ENCODE results near the gene ATF2. TPM values are rescaled to one million over a fixed set of nuclear protein-coding genes. Genes with fewer than 3 reads are reported as not detected.

ATF2 gene
- total and polyA plus RNA-seq, 2 donors from 2014 or later: 14.1 to 55.6 TPM

DNA sequence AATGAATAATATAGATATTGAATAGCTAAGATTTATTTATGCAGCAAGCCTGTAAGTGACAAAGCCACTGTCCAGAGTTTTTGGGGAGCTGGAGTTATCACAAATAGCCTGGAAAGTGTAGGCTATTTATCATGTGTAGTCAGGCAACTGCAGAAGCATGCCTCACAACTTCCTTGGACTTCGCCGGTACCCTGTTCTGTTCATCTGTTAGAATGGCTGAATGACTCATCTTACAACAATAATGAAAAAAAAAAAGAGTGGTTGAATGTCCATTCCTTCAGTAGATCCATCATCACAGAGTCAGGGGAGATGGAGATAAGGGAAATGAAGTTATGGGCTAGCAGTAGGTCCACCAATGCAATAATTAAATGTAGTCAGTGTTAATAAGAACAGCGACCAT is 37.5 kb upstream of the ATF2 start:
- Histone ChIP-seq H3K27me3 (ENCODE audit: control insufficient read depth, insufficient read depth, low read length) (no peaks in the 10 kb centered on the region), H3K4me1 (ENCODE audit: control insufficient read depth in 2 of 3, insufficient read depth in 2 of 3, low read depth in 1 of 3, low read length in 3 of 3) (no peaks in the 10 kb centered on the region), H3K9ac (ENCODE audit: low read length in 3 of 3) (no peak overlapping the region), H3K36me3 (ENCODE audit: control insufficient read depth in 2 of 3, insufficient read depth in 3 of 3, low read length in 3 of 3) (no peaks in the 10 kb centered on the region), H3K9me3 (ENCODE audit: control insufficient read depth in 2 of 3, insufficient read depth in 1 of 3, low read length in 3 of 3) (no peaks in the 10 kb centered on the region), H3K4me3 (ENCODE audit: low read length in 3 of 3) (no peak overlapping the region), H3K27ac (ENCODE audit: low read depth in 2 of 2, low read length in 2 of 2) (no peak overlapping the region)
- intact Hi-C loops (cut with DNase I): no loop called here
- TF ChIP-seq, protein P1, sequence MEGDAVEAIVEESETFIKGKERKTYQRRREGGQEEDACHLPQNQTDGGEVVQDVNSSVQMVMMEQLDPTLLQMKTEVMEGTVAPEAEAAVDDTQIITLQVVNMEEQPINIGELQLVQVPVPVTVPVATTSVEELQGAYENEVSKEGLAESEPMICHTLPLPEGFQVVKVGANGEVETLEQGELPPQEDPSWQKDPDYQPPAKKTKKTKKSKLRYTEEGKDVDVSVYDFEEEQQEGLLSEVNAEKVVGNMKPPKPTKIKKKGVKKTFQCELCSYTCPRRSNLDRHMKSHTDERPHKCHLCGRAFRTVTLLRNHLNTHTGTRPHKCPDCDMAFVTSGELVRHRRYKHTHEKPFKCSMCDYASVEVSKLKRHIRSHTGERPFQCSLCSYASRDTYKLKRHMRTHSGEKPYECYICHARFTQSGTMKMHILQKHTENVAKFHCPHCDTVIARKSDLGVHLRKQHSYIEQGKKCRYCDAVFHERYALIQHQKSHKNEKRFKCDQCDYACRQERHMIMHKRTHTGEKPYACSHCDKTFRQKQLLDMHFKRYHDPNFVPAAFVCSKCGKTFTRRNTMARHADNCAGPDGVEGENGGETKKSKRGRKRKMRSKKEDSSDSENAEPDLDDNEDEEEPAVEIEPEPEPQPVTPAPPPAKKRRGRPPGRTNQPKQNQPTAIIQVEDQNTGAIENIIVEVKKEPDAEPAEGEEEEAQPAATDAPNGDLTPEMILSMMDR (IDR thresholded peaks at IDR 0.05; ENCODE audit: borderline replicate concordance, extremely low read depth, insufficient read depth): no peak
- DNase-seq (no peak), FAIRE-seq (no peak)

DNA sequence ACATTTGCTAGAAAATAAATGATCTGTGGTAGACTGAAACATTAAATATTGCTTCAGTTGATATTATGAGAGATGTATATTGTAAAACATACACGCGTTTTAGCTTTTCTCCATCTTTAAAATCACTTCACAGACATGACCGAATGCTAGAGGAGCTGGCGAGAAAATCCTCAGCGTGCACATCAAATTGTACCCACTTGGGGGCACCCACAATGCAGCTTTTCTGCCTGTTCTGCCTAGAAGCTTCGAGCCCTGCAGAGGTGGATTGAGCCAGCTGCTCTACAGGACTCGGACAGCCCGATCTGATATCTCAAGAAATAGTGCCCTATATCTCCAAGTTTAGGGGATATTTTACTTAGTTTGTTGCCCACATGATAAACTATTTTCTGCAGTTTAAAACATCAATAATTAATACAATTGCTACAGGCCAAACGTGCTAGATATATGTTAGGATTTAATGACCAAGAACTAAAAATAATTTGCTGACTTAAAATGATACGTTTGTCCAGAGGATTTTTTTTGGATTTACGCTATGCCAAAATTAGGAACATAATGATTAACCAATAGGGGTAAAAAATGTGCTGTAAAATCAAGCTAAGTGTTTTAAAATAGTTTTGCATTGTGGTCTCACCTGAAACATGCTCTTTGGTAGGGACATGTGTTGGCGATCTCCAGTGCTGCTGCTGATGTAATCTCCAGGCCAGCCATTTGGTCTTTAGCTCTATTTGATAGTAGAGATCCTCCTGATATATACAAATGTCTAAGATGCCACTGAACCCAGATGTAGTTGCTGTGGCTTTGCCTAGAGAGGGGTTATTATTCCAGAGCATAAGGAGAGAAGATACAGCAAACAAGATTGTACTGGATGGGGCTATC is 35.9 kb upstream of the ATF2 start:
- H3K36me3 ChIP-seq (ENCODE audit: control insufficient read depth in 2 of 3, insufficient read depth in 3 of 3, low read length in 3 of 3): no peaks in the 10 kb centered on the region
- H3K9ac ChIP-seq (ENCODE audit: low read length in 3 of 3): no peak overlapping the region
- no peaks in the 10 kb centered on the region for H3K9me3 ChIP-seq (ENCODE audit: control insufficient read depth in 2 of 3, insufficient read depth in 1 of 3, low read length in 3 of 3)
- H3K27me3 ChIP-seq (ENCODE audit: control insufficient read depth, insufficient read depth, low read length): no peaks in the 10 kb centered on the region
- TF ChIP-seq, protein P1 (IDR thresholded peaks at IDR 0.05; ENCODE audit: borderline replicate concordance, extremely low read depth, insufficient read depth): peak; percentile 47
- no peaks in the 10 kb centered on the region for H3K4me1 ChIP-seq (ENCODE audit: control insufficient read depth in 2 of 3, insufficient read depth in 2 of 3, low read depth in 1 of 3, low read length in 3 of 3)
- FAIRE-seq (no peak), DNase-seq (peak in 4 of 5 donors; percentile 63 to 81 (median 76))
- intact Hi-C loops (cut with DNase I): no loop called here
- no peak overlapping the region for H3K27ac ChIP-seq (ENCODE audit: low read depth in 2 of 2, low read length in 2 of 2)
- H3K4me3 ChIP-seq (ENCODE audit: low read length in 3 of 3): no peak overlapping the region

DNA sequence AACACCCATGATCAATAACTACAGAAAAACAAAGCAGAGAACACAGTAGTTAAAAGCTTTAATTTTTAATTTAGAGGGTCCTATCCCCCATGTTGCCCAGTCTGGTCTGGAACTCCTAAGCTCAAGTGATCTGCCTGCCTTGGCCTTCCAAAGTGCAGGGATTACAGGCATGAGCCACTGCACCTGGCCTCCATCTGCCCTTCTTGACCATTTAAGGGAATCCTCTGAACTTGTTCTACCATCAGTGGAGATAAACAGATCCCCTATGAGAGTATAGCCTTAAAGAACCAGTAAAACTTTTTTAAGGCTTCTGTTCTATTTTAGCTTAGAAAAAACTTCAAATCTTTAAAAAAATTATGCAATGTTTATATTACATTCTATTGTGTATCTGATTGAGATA is 27.0 kb upstream of the ATF2 start:
- Histone ChIP-seq H3K4me3 (ENCODE audit: low read length in 3 of 3) (no peak overlapping the region), H3K9me3 (ENCODE audit: control insufficient read depth in 2 of 3, insufficient read depth in 1 of 3, low read length in 3 of 3) (no peaks in the 10 kb centered on the region), H3K27ac (ENCODE audit: low read depth in 2 of 2, low read length in 2 of 2) (no peak overlapping the region), H3K27me3 (ENCODE audit: control insufficient read depth, insufficient read depth, low read length) (no peaks in the 10 kb centered on the region), H3K36me3 (ENCODE audit: control insufficient read depth in 2 of 3, insufficient read depth in 3 of 3, low read length in 3 of 3) (no peaks in the 10 kb centered on the region), H3K9ac (ENCODE audit: low read length in 3 of 3) (no peak overlapping the region), H3K4me1 (ENCODE audit: control insufficient read depth in 2 of 3, insufficient read depth in 2 of 3, low read depth in 1 of 3, low read length in 3 of 3) (no peaks in the 10 kb centered on the region)
- FAIRE-seq (no peak), DNase-seq (no peak)
- intact Hi-C loops (cut with DNase I): no loop called here
- TF ChIP-seq, protein P1 (IDR thresholded peaks at IDR 0.05; ENCODE audit: borderline replicate concordance, extremely low read depth, insufficient read depth): no peak

Measured in kidney (tissue), 14 donors.